SK-N-SH treated with all-trans-retinoic acid at 6 μM for 48 hours (cell line): ENCODE data around the gene SLC2A1.
A peak's percentile ranks its signal among the peaks of the same experiment; 100 is the strongest.

Experiments
- ATAC-seq: fragments of 200-7000 bp; cut with Tn5 transposase; 3 replicates; pipeline ENCODE4 v1.9.1; 2020; ENCODE audit warnings: mild to moderate bottlenecking, moderate library complexity
- ARNTL ChIP-seq: fragments of 450-650 bp; formaldehyde crosslinking; IDR thresholded peaks from 2 replicates; pipeline ENCODE4 v1.5.0; 2020; ENCODE audit warnings: low read depth, mild to moderate bottlenecking, moderate library complexity, borderline replicate concordance
- BACH2 ChIP-seq: fragments of 250-450 bp; sonication (Bioruptor Pico); IDR thresholded peaks from 2 replicates; pipeline ENCODE4 v1.9.0; 2021; ENCODE audit warnings: mild to moderate bottlenecking, borderline replicate concordance
- CSDC2 ChIP-seq: fragments of 250-450 bp; sonication (Bioruptor Pico); IDR thresholded peaks from 2 replicates; pipeline ENCODE4 v1.5.0; 2020; ENCODE audit warnings: mild to moderate bottlenecking, moderate library complexity
- CSRNP3 ChIP-seq: fragments of 250-450 bp; sonication (Bioruptor Pico); IDR thresholded peaks from 2 replicates; pipeline ENCODE4 v1.5.1; 2021; ENCODE audit warnings: mild to moderate bottlenecking, moderate library complexity
- ESRRG ChIP-seq: fragments of 250-450 bp; sonication (Bioruptor Pico); IDR thresholded peaks from 2 replicates; pipeline ENCODE4 v1.6.1; 2021; ENCODE audit warnings: mild to moderate bottlenecking
- GLIS3 ChIP-seq: fragments of 250-450 bp; sonication (Bioruptor Pico); IDR thresholded peaks from 2 replicates; pipeline ENCODE4 v1.5.0; 2020; ENCODE audit warnings: mild to moderate bottlenecking, moderate library complexity
- OSR1 ChIP-seq: fragments of 250-450 bp; sonication (Bioruptor Pico); IDR thresholded peaks from 2 replicates; pipeline ENCODE4 v1.8.0; 2022; ENCODE audit warnings: moderate library complexity, mild to moderate bottlenecking, inconsistent platforms
- POU6F1 ChIP-seq: fragments of 250-450 bp; sonication (Bioruptor Pico); IDR thresholded peaks from 2 replicates; pipeline ENCODE4 v1.8.0; 2021; ENCODE audit warnings: low read depth, mild to moderate bottlenecking, moderate library complexity, borderline replicate concordance
- PPARA ChIP-seq: fragments of 250-450 bp; sonication (Bioruptor Pico); IDR thresholded peaks from 2 replicates; pipeline ENCODE4 v1.5.0; 2020; ENCODE audit warnings: mild to moderate bottlenecking, borderline replicate concordance
- SNAI2 ChIP-seq: fragments of 250-450 bp; sonication (Bioruptor Pico); IDR thresholded peaks from 2 replicates; pipeline ENCODE4 v1.5.0; 2020; ENCODE audit warnings: mild to moderate bottlenecking, moderate library complexity
- TCF4 ChIP-seq: fragments of 250-450 bp; sonication (Bioruptor Pico); IDR thresholded peaks from 2 replicates; pipeline ENCODE4 v1.8.0; 2021; ENCODE audit warnings: mild to moderate bottlenecking, moderate library complexity, borderline replicate concordance
- ZC3H10 ChIP-seq: fragments of 250-450 bp; sonication (Bioruptor Pico); IDR thresholded peaks from 2 replicates; pipeline ENCODE4 v1.5.1; 2021; ENCODE audit warnings: mild to moderate bottlenecking, moderate library complexity
- ZFP3 ChIP-seq: fragments of 250-450 bp; sonication (Bioruptor Pico); IDR thresholded peaks from 2 replicates; pipeline ENCODE4 v1.5.0; 2020; ENCODE audit warnings: mild to moderate bottlenecking, moderate library complexity
- ZFP30 ChIP-seq: fragments of 450-650 bp; formaldehyde crosslinking; IDR thresholded peaks from 2 replicates; pipeline ENCODE4 v1.5.0; 2022; ENCODE audit warnings: mild to moderate bottlenecking, moderate library complexity
- ZNF565 ChIP-seq: fragments of 450-650 bp; formaldehyde crosslinking; conservative IDR thresholded peaks from 2 replicates; pipeline ENCODE4 v1.5.0; 2020; ENCODE audit warnings: low read depth, mild to moderate bottlenecking, moderate library complexity
- ZNF70 ChIP-seq: fragments of 450-650 bp; formaldehyde crosslinking; IDR thresholded peaks from 2 replicates; pipeline ENCODE4 v1.5.0; 2020; ENCODE audit warnings: mild to moderate bottlenecking, moderate library complexity
- ZNF8 ChIP-seq: fragments of 450-650 bp; formaldehyde crosslinking; IDR thresholded peaks from 2 replicates; pipeline ENCODE4 v1.5.0; 2020; ENCODE audit warnings: mild to moderate bottlenecking, moderate library complexity
- TF ChIP-seq, protein P1 (sequence below): fragments of 250-450 bp; sonication (Bioruptor Pico); IDR thresholded peaks from 2 replicates; pipeline ENCODE4 v1.5.1; 2020; ENCODE audit warnings: low read depth, mild to moderate bottlenecking, moderate library complexity
- TF ChIP-seq, protein P2 (sequence below): fragments of 250-450 bp; sonication (Bioruptor Pico); IDR thresholded peaks from 2 replicates; pipeline ENCODE4 v1.8.0; 2020; ENCODE audit warnings: mild to moderate bottlenecking, moderate library complexity, borderline replicate concordance
- TF ChIP-seq, protein P3 (sequence below): fragments of 250-450 bp; sonication (Bioruptor Pico); IDR thresholded peaks from 2 replicates; pipeline ENCODE4 v1.5.0; 2020; ENCODE audit warnings: mild to moderate bottlenecking, moderate library complexity

The SLC2A1 gene

GRCh38 chr1:43005460-43006361, 47.0 kb upstream of the SLC2A1 start:
- ATAC-seq = peak; percentile 72
- TF ChIP-seq ZFP30 (CRISPR knock-in tag) = no peak
- TF ChIP-seq BACH2 (CRISPR knock-in tag) = no peak
- TF ChIP-seq TCF4 (CRISPR knock-in tag) = peak; percentile 50; the same call in 1 of the 2 replicates
- no peak for TF ChIP-seq CSRNP3 (CRISPR knock-in tag)
- no peak for TF ChIP-seq ARNTL

GRCh38 chr1:43004587-43005459, 46.2 kb upstream of the SLC2A1 start:
- ATAC-seq = no peak
- TF ChIP-seq, protein P1, sequence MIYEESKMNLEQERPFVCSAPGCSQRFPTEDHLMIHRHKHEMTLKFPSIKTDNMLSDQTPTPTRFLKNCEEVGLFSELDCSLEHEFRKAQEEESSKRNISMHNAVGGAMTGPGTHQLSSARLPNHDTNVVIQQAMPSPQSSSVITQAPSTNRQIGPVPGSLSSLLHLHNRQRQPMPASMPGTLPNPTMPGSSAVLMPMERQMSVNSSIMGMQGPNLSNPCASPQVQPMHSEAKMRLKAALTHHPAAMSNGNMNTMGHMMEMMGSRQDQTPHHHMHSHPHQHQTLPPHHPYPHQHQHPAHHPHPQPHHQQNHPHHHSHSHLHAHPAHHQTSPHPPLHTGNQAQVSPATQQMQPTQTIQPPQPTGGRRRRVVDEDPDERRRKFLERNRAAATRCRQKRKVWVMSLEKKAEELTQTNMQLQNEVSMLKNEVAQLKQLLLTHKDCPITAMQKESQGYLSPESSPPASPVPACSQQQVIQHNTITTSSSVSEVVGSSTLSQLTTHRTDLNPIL (CRISPR knock-in tag) = no peak
- TF ChIP-seq ZNF565 (CRISPR knock-in tag) = no peak
- no peak for TF ChIP-seq ARNTL
- TF ChIP-seq, protein P2, sequence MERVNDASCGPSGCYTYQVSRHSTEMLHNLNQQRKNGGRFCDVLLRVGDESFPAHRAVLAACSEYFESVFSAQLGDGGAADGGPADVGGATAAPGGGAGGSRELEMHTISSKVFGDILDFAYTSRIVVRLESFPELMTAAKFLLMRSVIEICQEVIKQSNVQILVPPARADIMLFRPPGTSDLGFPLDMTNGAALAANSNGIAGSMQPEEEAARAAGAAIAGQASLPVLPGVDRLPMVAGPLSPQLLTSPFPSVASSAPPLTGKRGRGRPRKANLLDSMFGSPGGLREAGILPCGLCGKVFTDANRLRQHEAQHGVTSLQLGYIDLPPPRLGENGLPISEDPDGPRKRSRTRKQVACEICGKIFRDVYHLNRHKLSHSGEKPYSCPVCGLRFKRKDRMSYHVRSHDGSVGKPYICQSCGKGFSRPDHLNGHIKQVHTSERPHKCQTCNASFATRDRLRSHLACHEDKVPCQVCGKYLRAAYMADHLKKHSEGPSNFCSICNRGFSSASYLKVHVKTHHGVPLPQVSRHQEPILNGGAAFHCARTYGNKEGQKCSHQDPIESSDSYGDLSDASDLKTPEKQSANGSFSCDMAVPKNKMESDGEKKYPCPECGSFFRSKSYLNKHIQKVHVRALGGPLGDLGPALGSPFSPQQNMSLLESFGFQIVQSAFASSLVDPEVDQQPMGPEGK (CRISPR knock-in tag) = no peak

DNA sequence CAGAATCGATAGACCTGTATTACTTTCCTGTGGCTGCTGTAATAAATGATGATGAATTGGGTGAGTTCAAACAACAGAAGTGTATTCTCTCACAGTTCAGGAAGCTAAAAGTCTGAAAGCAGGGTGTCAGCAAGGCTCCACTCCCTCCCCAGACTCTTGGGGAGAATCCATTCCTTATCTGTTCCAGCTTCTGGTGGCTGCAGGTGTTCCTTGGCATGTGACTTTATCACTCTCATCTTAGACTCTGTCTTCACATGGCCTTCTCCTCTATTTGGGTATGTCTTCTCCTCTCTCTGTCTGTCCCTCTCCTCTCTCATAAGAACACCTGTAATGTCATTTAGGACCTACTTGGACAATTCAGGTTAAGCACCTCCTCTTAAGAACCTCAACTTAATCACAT, 44.1 kb upstream of the SLC2A1 start:
- no peak for TF ChIP-seq PPARA (CRISPR knock-in tag)
- TF ChIP-seq, protein P3, sequence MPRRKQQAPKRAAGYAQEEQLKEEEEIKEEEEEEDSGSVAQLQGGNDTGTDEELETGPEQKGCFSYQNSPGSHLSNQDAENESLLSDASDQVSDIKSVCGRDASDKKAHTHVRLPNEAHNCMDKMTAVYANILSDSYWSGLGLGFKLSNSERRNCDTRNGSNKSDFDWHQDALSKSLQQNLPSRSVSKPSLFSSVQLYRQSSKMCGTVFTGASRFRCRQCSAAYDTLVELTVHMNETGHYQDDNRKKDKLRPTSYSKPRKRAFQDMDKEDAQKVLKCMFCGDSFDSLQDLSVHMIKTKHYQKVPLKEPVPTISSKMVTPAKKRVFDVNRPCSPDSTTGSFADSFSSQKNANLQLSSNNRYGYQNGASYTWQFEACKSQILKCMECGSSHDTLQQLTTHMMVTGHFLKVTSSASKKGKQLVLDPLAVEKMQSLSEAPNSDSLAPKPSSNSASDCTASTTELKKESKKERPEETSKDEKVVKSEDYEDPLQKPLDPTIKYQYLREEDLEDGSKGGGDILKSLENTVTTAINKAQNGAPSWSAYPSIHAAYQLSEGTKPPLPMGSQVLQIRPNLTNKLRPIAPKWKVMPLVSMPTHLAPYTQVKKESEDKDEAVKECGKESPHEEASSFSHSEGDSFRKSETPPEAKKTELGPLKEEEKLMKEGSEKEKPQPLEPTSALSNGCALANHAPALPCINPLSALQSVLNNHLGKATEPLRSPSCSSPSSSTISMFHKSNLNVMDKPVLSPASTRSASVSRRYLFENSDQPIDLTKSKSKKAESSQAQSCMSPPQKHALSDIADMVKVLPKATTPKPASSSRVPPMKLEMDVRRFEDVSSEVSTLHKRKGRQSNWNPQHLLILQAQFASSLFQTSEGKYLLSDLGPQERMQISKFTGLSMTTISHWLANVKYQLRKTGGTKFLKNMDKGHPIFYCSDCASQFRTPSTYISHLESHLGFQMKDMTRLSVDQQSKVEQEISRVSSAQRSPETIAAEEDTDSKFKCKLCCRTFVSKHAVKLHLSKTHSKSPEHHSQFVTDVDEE = no peak
- no peak for TF ChIP-seq ZFP30 (CRISPR knock-in tag)
- TF ChIP-seq BACH2 (CRISPR knock-in tag) = no peak
- no peak for TF ChIP-seq ZNF70 (CRISPR knock-in tag)
- no peak for TF ChIP-seq ZNF8 (CRISPR knock-in tag)
- no peak for TF ChIP-seq CSRNP3 (CRISPR knock-in tag)
- no peak for TF ChIP-seq TCF4 (CRISPR knock-in tag)
- TF ChIP-seq ZNF565 (CRISPR knock-in tag) = no peak
- TF ChIP-seq, protein P2 (CRISPR knock-in tag) = no peak
- TF ChIP-seq ESRRG (CRISPR knock-in tag) = no peak
- TF ChIP-seq ZC3H10 = no peak
- no peak for TF ChIP-seq CSDC2 (CRISPR knock-in tag)
- no peak for TF ChIP-seq POU6F1 (CRISPR knock-in tag)
- TF ChIP-seq, protein P1 (CRISPR knock-in tag) = no peak
- no peak for TF ChIP-seq OSR1
- no peak for TF ChIP-seq SNAI2
- TF ChIP-seq ZFP3 (CRISPR knock-in tag) = no peak
- TF ChIP-seq GLIS3 = no peak
- TF ChIP-seq, all 23 proteins: peak for 0
- ATAC-seq = no peak
